IMR-90 (cell line): ENCODE results near the gene ELMO1. TPM values are rescaled to one million over a fixed set of nuclear protein-coding genes. Genes with fewer than 3 reads are reported as not detected.

Experiments used
- ATAC-seq: fragments of 200-7000 bp; cut with Tn5 transposase; 2 replicates; pipeline ENCODE4 v1.9.1; 2020; ENCODE audit warnings: low read depth, mild to moderate bottlenecking, moderate library complexity
- BruUV-seq: library from RNA; stranded (reverse); fragments of 400-500 nt; replicated peaks from 2 replicates; lab custom pipeline; 2021; lab: Mats Ljungman, UMichigan
- CTCF ChIA-PET: fragments of 300-600 bp; formaldehyde crosslinking; extraction: SDS; loops from one replicate; lab custom pipeline; 2021; ENCODE audit warnings: antibody characterized with exemption; lab: Yijun Ruan, JAX
- POLR2A ChIA-PET: fragments of 300-600 bp; sonication (Branson Sonifier 250); formaldehyde crosslinking; loops from one replicate; lab custom pipeline; 2022; ENCODE audit warnings: antibody characterized with exemption; ENCODE audit not compliant: unreplicated experiment; lab: Charles Lee
- DNase-seq: peaks from one replicate; pipeline ENCODE4 v3.0.0; 2013
- H2AFZ ChIP-seq: replicated peaks from 2 replicates; pipeline ENCODE3; 2013; ENCODE audit warnings: low read length, mild to moderate bottlenecking; ENCODE audit not compliant: poor library complexity
- H2AK5ac ChIP-seq: 2 replicates; pipeline ENCODE4 v1.6.1; 2013; ENCODE audit warnings: low read depth, low read length, inconsistent platforms
- H2AK9ac ChIP-seq: replicated peaks from 2 replicates; pipeline ENCODE3; 2013; ENCODE audit warnings: mild to moderate bottlenecking, low read depth, low read length, moderate library complexity; ENCODE audit not compliant: poor library complexity
- H2BK120ac ChIP-seq: 2 replicates; pipeline ENCODE4 v1.6.1; 2013; ENCODE audit warnings: low read depth, low read length, inconsistent platforms
- H2BK15ac ChIP-seq: 3 replicates; pipeline ENCODE4 v1.6.1; 2013; ENCODE audit warnings: low read depth, low read length, inconsistent platforms
- H2BK20ac ChIP-seq: 2 replicates; pipeline ENCODE4 v1.6.1; 2013; ENCODE audit warnings: low read depth, mild to moderate bottlenecking, inconsistent platforms, low read length, moderate library complexity
- H2BK5ac ChIP-seq: 2 replicates; pipeline ENCODE4 v1.6.1; 2013; ENCODE audit warnings: mild to moderate bottlenecking, low read depth, low read length, inconsistent platforms; ENCODE audit not compliant: poor library complexity, severe bottlenecking
- H3K14ac ChIP-seq: replicated peaks from 2 replicates; pipeline ENCODE4 v1.6.1; 2013; ENCODE audit warnings: low read depth, low read length, inconsistent platforms
- H3K18ac ChIP-seq: 2 replicates; pipeline ENCODE4 v1.6.1; 2013; ENCODE audit warnings: low read depth, low read length, control low read depth
- H3K23ac ChIP-seq: 2 replicates; pipeline ENCODE4 v1.6.1; 2013; ENCODE audit warnings: low read depth, low read length, inconsistent platforms
- H3K27ac ChIP-seq: 2 replicates; pipeline ENCODE4 v1.5.1; 2013; ENCODE audit warnings: mild to moderate bottlenecking, control low read depth, low read length; ENCODE audit not compliant: insufficient read depth
- H3K27me3 ChIP-seq: 2 replicates; pipeline ENCODE4 v1.6.1; 2013; ENCODE audit warnings: low read length; ENCODE audit not compliant: control insufficient read depth, insufficient read depth
- H3K36me3 ChIP-seq: 2 replicates; pipeline ENCODE4 v1.6.1; 2013; ENCODE audit warnings: low read length, mixed read lengths; ENCODE audit not compliant: control insufficient read depth, insufficient read depth
- H3K4ac ChIP-seq: 2 replicates; pipeline ENCODE4 v1.6.1; 2013; ENCODE audit warnings: low read depth, low read length, inconsistent platforms
- H3K4me1 ChIP-seq: 2 replicates; pipeline ENCODE4 v1.6.1; 2013; ENCODE audit warnings: low read length, mixed read lengths; ENCODE audit not compliant: control insufficient read depth, insufficient read depth
- H3K4me2 ChIP-seq: 2 replicates; pipeline ENCODE4 v1.6.1; 2013; ENCODE audit warnings: low read depth, mild to moderate bottlenecking, control low read depth, low read length, moderate library complexity
- H3K4me3 ChIP-seq: 2 replicates; pipeline ENCODE4 v1.5.1; 2013; ENCODE audit warnings: low read depth, mild to moderate bottlenecking, control low read depth, low read length, moderate library complexity; ENCODE audit not compliant: insufficient read depth
- H3K56ac ChIP-seq: 2 replicates; pipeline ENCODE4 v1.6.1; 2013; ENCODE audit warnings: low read length, inconsistent platforms; ENCODE audit not compliant: insufficient read depth; ENCODE audit errors: extremely low read depth
- H3K79me1 ChIP-seq, 2 experiments: 2 replicates each; pipeline ENCODE4 v1.6.1; 2013; ENCODE audit warnings: low read length in 2 of 2, inconsistent platforms in 1 of 2, low read depth in 1 of 2
- H3K9ac ChIP-seq: 2 replicates; pipeline ENCODE4 v1.6.1; 2013; ENCODE audit warnings: low read depth, low read length, control low read depth
- H3K9me1 ChIP-seq: 2 replicates; pipeline ENCODE4 v1.6.1; 2013; ENCODE audit warnings: low read length, inconsistent platforms; ENCODE audit not compliant: insufficient read depth
- H3K9me3 ChIP-seq: 2 replicates; pipeline ENCODE4 v1.6.1; 2013; ENCODE audit warnings: low read length; ENCODE audit not compliant: control insufficient read depth, insufficient read depth
- H4K20me1 ChIP-seq: 2 replicates; pipeline ENCODE4 v1.6.1; 2013; ENCODE audit warnings: low read length, inconsistent platforms; ENCODE audit not compliant: insufficient read depth
- H4K5ac ChIP-seq: 2 replicates; pipeline ENCODE4 v1.6.1; 2013; ENCODE audit warnings: mild to moderate bottlenecking, low read depth, low read length, control low read depth
- H4K8ac ChIP-seq, 2 experiments: 2 replicates each; pipeline ENCODE4 v1.6.1; 2013; ENCODE audit warnings: low read depth in 2 of 2, low read length in 2 of 2, control low read depth in 1 of 2, inconsistent platforms in 1 of 2
- H4K91ac ChIP-seq: 2 replicates; pipeline ENCODE4 v1.6.1; 2013; ENCODE audit warnings: low read depth, low read length, inconsistent platforms; ENCODE audit not compliant: insufficient read depth
- RAD21 ChIP-seq: IDR thresholded peaks from 2 replicates; pipeline ENCODE4 v1.6.1; 2012; ENCODE audit warnings: low read length, improper control_type of control experiment
- RCOR1 ChIP-seq: IDR thresholded peaks from 2 replicates; pipeline ENCODE4 v1.6.1; 2012; ENCODE audit warnings: mild to moderate bottlenecking, low read length, improper control_type of control experiment; ENCODE audit not compliant: insufficient replicate concordance
- WGBS, 2 experiments: methylation state at CpG; one replicate each; pipeline versions ENCODE4 v1.1.5 to v1.1.7; 2013; ENCODE audit warnings: missing lambda C conversion rate in 2 of 2; ENCODE audit not compliant: insufficient read length in 1 of 2; ENCODE audit errors: extremely low coverage in 2 of 2; 5-methylcytosine and 5-hydroxymethylcytosine counted together
- dilution Hi-C: fragments of 300-500 bp; cut with HindIII; formaldehyde crosslinking; loops from one replicate; pipeline ENCODE4 v1.14.3; 2018; ENCODE audit warnings: low sequenced_read_pairs; ENCODE audit not compliant: unreplicated experiment
- in situ Hi-C: fragments of 300-500 bp; cut with MboI; formaldehyde crosslinking; loops from 3 replicates; pipeline ENCODE4 v1.14.3; 2019; ENCODE audit warnings: low sequenced_read_pairs, inconsistent platforms, mixed read lengths
- intact Hi-C: fragments of 100-400 bp; cut with micrococcal nuclease; formaldehyde crosslinking; loops from 2 replicates; pipeline ENCODE4 v1.10.0; 2022
- polyA plus RNA-seq, 3 experiments: library from polyadenylated mRNA; depleted of rRNA; stranded (reverse); fragments of >200 nt; gene quantifications; 2 replicates each; pipeline ENCODE4 v1.2.3, GENCODE V29; 2012; ENCODE audit warnings: low replicate concordance in 1 of 3
- total RNA-seq: library from RNA; depleted of rRNA; stranded (reverse); fragments of >200 nt; gene quantifications from 2 replicates; pipeline ENCODE4 v1.2.3, GENCODE V29; 2012
- TF ChIP-seq, protein P1 (sequence below): fragments of 150-350 bp; IDR thresholded peaks from 2 replicates; pipeline ENCODE4 v1.6.1; 2017; ENCODE audit warnings: mild to moderate bottlenecking, antibody characterized with exemption, low read length, low read depth

The ELMO1 gene
- total and polyA plus RNA-seq, 2 of the 4 experiments (the other 2 are of a cell fraction) = 0.03 TPM; not detected in 1

DNA sequence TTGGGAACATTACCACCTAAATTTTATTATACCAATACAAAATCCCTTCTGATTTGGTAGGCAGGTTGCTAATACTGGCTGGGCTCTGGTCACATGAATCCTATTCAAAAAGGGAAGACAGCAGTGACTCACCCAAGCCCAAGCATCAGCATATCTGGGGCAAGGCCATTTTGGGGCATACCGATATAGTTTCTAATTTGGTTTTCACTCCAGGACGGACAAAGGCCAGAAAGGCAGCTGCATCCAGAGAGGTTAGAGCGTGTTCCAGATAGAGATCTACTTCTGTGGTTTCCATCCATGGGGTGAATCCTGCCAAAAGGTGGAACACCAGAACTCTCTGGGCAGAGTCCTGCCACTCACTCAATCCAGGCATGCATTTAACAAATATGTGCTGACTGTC lies 335.8 kb downstream of the ELMO1 start:
- H2BK120ac ChIP-seq = no peak overlapping the region
- H2BK5ac ChIP-seq = no peak overlapping the region
- no peaks in the 10 kb centered on the region for H3K79me1 ChIP-seq
- H3K23ac ChIP-seq = no peak overlapping the region
- dilution Hi-C loops (no loop called here), in situ Hi-C loops (no loop called here), intact Hi-C loops (no loop called here)
- no peak overlapping the region for H3K4me3 ChIP-seq
- no peak for DNase-seq
- H3K4ac ChIP-seq = no peak overlapping the region
- no peak for ATAC-seq
- no peaks in the 10 kb centered on the region for H3K36me3 ChIP-seq
- H2AFZ ChIP-seq = no peak overlapping the region
- H2AK5ac ChIP-seq = no peak overlapping the region
- no peaks in the 10 kb centered on the region for H3K27me3 ChIP-seq
- H3K9ac ChIP-seq = no peak overlapping the region
- H4K20me1 ChIP-seq = no peaks in the 10 kb centered on the region
- H2AK9ac ChIP-seq = no peak overlapping the region
- BruUV-seq = no TSS peak
- no peak overlapping the region for H4K91ac ChIP-seq
- H3K4me1 ChIP-seq = peaks cover 7% of the 10 kb centered on the region
- H3K27ac ChIP-seq = no peak overlapping the region
- H4K5ac ChIP-seq = no peak overlapping the region
- H3K56ac ChIP-seq = no peak overlapping the region
- peaks cover 2% of the 10 kb centered on the region; the same call in 1 of the 2 replicates for H3K9me3 ChIP-seq
- H2BK20ac ChIP-seq = no peak overlapping the region
- no peak overlapping the region for H3K14ac ChIP-seq
- CTCF ChIA-PET = no interaction called here
- no peaks in the 10 kb centered on the region for H3K9me1 ChIP-seq
- POLR2A ChIA-PET = no interaction called here
- H2BK15ac ChIP-seq = no peak overlapping the region
- 80% methylated on average over 2 of the region's 3 CpGs; no CpG with 5 or more reads in 1 of the 2 experiments for WGBS, 2 experiments
- no peak overlapping the region for H4K8ac ChIP-seq
- TF ChIP-seq RAD21 = no peak
- TF ChIP-seq, protein P1, sequence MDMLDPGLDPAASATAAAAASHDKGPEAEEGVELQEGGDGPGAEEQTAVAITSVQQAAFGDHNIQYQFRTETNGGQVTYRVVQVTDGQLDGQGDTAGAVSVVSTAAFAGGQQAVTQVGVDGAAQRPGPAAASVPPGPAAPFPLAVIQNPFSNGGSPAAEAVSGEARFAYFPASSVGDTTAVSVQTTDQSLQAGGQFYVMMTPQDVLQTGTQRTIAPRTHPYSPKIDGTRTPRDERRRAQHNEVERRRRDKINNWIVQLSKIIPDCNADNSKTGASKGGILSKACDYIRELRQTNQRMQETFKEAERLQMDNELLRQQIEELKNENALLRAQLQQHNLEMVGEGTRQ = no peak
- TF ChIP-seq RCOR1 = no peak
- H3K4me2 ChIP-seq = no peak overlapping the region
- no peak overlapping the region for H3K18ac ChIP-seq
